GM12892 (cell line): ENCODE results near the gene PHLDB2.

Experiments used
- POLR2A ChIP-seq: IDR thresholded peaks from 2 replicates; pipeline ENCODE4 v1.6.1; 2011; ENCODE audit warnings: low read depth, low read length, control low read depth
- POLR2AphosphoS5 ChIP-seq: IDR thresholded peaks from 2 replicates; pipeline ENCODE4 v1.6.1; 2011; ENCODE audit warnings: low read depth, low read length, control low read depth
- TAF1 ChIP-seq: IDR thresholded peaks from 2 replicates; pipeline ENCODE4 v1.6.1; 2011; ENCODE audit warnings: low read depth, mild to moderate bottlenecking, control low read depth, low read length, borderline replicate concordance

- TF ChIP-seq TAF1, result no peak
- no peak for TF ChIP-seq POLR2AphosphoS5
- no peak for TF ChIP-seq POLR2A
Observed at GRCh38 chr3:111954228-111954990, 95.3 kb downstream of the PHLDB2 start.
